Measurements from ENCODE around the gene CCND1. TPM values are rescaled to one million over a fixed set of nuclear protein-coding genes. Genes with fewer than 3 reads are reported as not detected.

CCND1 gene
- total RNA-seq, 1 experiment from 2014 or later: 346 TPM

- no TSS peak for BruUV-seq (replicated peaks)
- peaks cover 23% of the 10 kb centered on the region for H3K79me2 ChIP-seq (ENCODE audit: low read depth)
- peaks cover 31% of the 10 kb centered on the region; the same call in 1 of the 2 replicates for H3K36me3 ChIP-seq (ENCODE audit: low read depth)
- H4K20me1 ChIP-seq (ENCODE audit: insufficient read depth): peaks cover 17% of the 10 kb centered on the region
- TF ChIP-seq CTCF (conservative IDR thresholded peaks at IDR 0.05): no peak
- no peak for TF ChIP-seq EZH2 (IDR thresholded peaks at IDR 0.05; ENCODE audit: low read depth)
- peaks cover under 1% of the 10 kb centered on the region; the same call in 1 of the 2 replicates for H3K4me1 ChIP-seq (replicated peaks; ENCODE audit: insufficient read depth)
- H3K4me3 ChIP-seq: no peak overlapping the region
- H2AFZ ChIP-seq: no peak overlapping the region
- no peak for DNase-seq
- H3K4me2 ChIP-seq: no peak overlapping the region
- ChIA-PET CTCF (no interaction called here), POLR2A (ENCODE audit: unreplicated experiment) (interaction anchor here (0.7 to 0.9 kb wide), 2 partner anchors 30 to 362 kb away, joined by 4 to 31 read pairs; no protein-coding TSS in a partner anchor)
- H3F3A ChIP-seq (ENCODE audit: insufficient read depth, low read depth): peaks cover 37% of the 10 kb centered on the region
- H3K27me3 ChIP-seq (ENCODE audit: insufficient read depth, low read depth): no peaks in the 10 kb centered on the region
- no peak overlapping the region for H3K27ac ChIP-seq
- no peaks in the 10 kb centered on the region for H3K9me3 ChIP-seq (ENCODE audit: insufficient read depth, low read depth)
- H3K9me2 ChIP-seq (ENCODE audit: insufficient read depth): no peaks in the 10 kb centered on the region
- intact Hi-C loops (cut with micrococcal nuclease; ENCODE audit: unreplicated experiment): no loop called here
These were observed 27.0 kb downstream of the CCND1 start for GRCh38 chr11:69667619-69668604.

- Histone ChIP-seq H4K20me1 (ENCODE audit: insufficient read depth) (peaks cover 31% of the 10 kb centered on the region), H2AFZ (no peak overlapping the region), H3K4me1 (replicated peaks; ENCODE audit: insufficient read depth) (peaks cover 14% of the 10 kb centered on the region), H3K9me2 (ENCODE audit: insufficient read depth) (no peaks in the 10 kb centered on the region), H3K9me3 (ENCODE audit: insufficient read depth, low read depth) (no peaks in the 10 kb centered on the region), H3K27me3 (ENCODE audit: insufficient read depth, low read depth) (no peaks in the 10 kb centered on the region), H3K79me2 (ENCODE audit: low read depth) (peaks cover 38% of the 10 kb centered on the region), H3K36me3 (ENCODE audit: low read depth) (peaks cover 34% of the 10 kb centered on the region; the same call in 1 of the 2 replicates), H3K4me3 (no peak overlapping the region), H3K27ac (no peak overlapping the region), H3K4me2 (no peak overlapping the region), H3F3A (ENCODE audit: insufficient read depth, low read depth) (peaks cover 50% of the 10 kb centered on the region)
- BruUV-seq (replicated peaks): no TSS peak
- ChIA-PET CTCF (interaction anchor here (0.6 to 0.9 kb wide), 4 partner anchors 229 to 747 kb away, joined by 3 to 4 read pairs (median 3); no protein-coding TSS in a partner anchor), POLR2A (ENCODE audit: unreplicated experiment) (no interaction called here)
- intact Hi-C loops (cut with micrococcal nuclease; ENCODE audit: unreplicated experiment): no loop called here
- DNase-seq: no peak
- no peak for TF ChIP-seq CTCF (conservative IDR thresholded peaks at IDR 0.05)
- no peak for TF ChIP-seq EZH2 (IDR thresholded peaks at IDR 0.05; ENCODE audit: low read depth)
These were observed 28.5 kb downstream of the CCND1 start for GRCh38 chr11:69669486-69669885.

- no peak overlapping the region for H3K27ac ChIP-seq
- TF ChIP-seq EZH2 (IDR thresholded peaks at IDR 0.05; ENCODE audit: low read depth) (no peak), CTCF (conservative IDR thresholded peaks at IDR 0.05) (peak; percentile 97)
- H3K4me2 ChIP-seq: no peak overlapping the region
- intact Hi-C loops (cut with micrococcal nuclease; ENCODE audit: unreplicated experiment): loop anchor here (1.0 to 10.0 kb wide), 3 partner anchors 376 to 833 kb away; partner anchors contain the start of gene MYEOV
- CTCF ChIA-PET: interaction anchor here (0.6 to 1.4 kb wide), 5 partner anchors 9 to 569 kb away, joined by 3 to 4 read pairs (median 3); no protein-coding TSS in a partner anchor
- H2AFZ ChIP-seq: no peak overlapping the region
- peaks cover 34% of the 10 kb centered on the region; the same call in 1 of the 2 replicates for H3K36me3 ChIP-seq (ENCODE audit: low read depth)
- H4K20me1 ChIP-seq (ENCODE audit: insufficient read depth): peaks cover 31% of the 10 kb centered on the region
- H3F3A ChIP-seq (ENCODE audit: insufficient read depth, low read depth): peaks cover 52% of the 10 kb centered on the region
- H3K4me3 ChIP-seq: no peak overlapping the region
- H3K79me2 ChIP-seq (ENCODE audit: low read depth): peaks cover 45% of the 10 kb centered on the region
- POLR2A ChIA-PET (ENCODE audit: unreplicated experiment): interaction anchor here (0.5 to 0.7 kb wide), 2 partner anchors 372 to 569 kb away, joined by 3 to 4 read pairs; no protein-coding TSS in a partner anchor
- peak; percentile 65 to 83 for DNase-seq
- peaks cover 14% of the 10 kb centered on the region for H3K4me1 ChIP-seq (replicated peaks; ENCODE audit: insufficient read depth)
- no peaks in the 10 kb centered on the region for H3K27me3 ChIP-seq (ENCODE audit: insufficient read depth, low read depth)
- H3K9me2 ChIP-seq (ENCODE audit: insufficient read depth): no peaks in the 10 kb centered on the region
- H3K9me3 ChIP-seq (ENCODE audit: insufficient read depth, low read depth): no peaks in the 10 kb centered on the region
- no TSS peak for BruUV-seq (replicated peaks)
These were observed 29.3 kb downstream of the CCND1 start for GRCh38 chr11:69670158-69670845.

Data from PC-9 (cell line).